IMR-90 (cell line): ENCODE results near the gene LIPJ. TPM values are rescaled to one million over a fixed set of nuclear protein-coding genes. Genes with fewer than 3 reads are reported as not detected.

Experiments
- ATAC-seq: fragments of 200-7000 bp; cut with Tn5 transposase; 2 replicates; pipeline ENCODE4 v1.9.1; 2020; ENCODE audit warnings: low read depth, mild to moderate bottlenecking, moderate library complexity
- BruUV-seq: library from RNA; stranded (reverse); fragments of 400-500 nt; replicated peaks from 2 replicates; lab custom pipeline; 2021; lab: Mats Ljungman, UMichigan
- CTCF ChIA-PET: fragments of 300-600 bp; formaldehyde crosslinking; extraction: SDS; loops from one replicate; lab custom pipeline; 2021; ENCODE audit warnings: antibody characterized with exemption; lab: Yijun Ruan, JAX
- POLR2A ChIA-PET: fragments of 300-600 bp; sonication (Branson Sonifier 250); formaldehyde crosslinking; loops from one replicate; lab custom pipeline; 2022; ENCODE audit warnings: antibody characterized with exemption; ENCODE audit not compliant: unreplicated experiment; lab: Charles Lee
- DNase-seq: peaks from one replicate; pipeline ENCODE4 v3.0.0; 2013
- H2AFZ ChIP-seq: replicated peaks from 2 replicates; pipeline ENCODE3; 2013; ENCODE audit warnings: low read length, mild to moderate bottlenecking; ENCODE audit not compliant: poor library complexity
- H2AK5ac ChIP-seq: 2 replicates; pipeline ENCODE4 v1.6.1; 2013; ENCODE audit warnings: low read depth, low read length, inconsistent platforms
- H2AK9ac ChIP-seq: replicated peaks from 2 replicates; pipeline ENCODE3; 2013; ENCODE audit warnings: mild to moderate bottlenecking, low read depth, low read length, moderate library complexity; ENCODE audit not compliant: poor library complexity
- H2BK120ac ChIP-seq: 2 replicates; pipeline ENCODE4 v1.6.1; 2013; ENCODE audit warnings: low read depth, low read length, inconsistent platforms
- H2BK15ac ChIP-seq: 3 replicates; pipeline ENCODE4 v1.6.1; 2013; ENCODE audit warnings: low read depth, low read length, inconsistent platforms
- H2BK20ac ChIP-seq: 2 replicates; pipeline ENCODE4 v1.6.1; 2013; ENCODE audit warnings: low read depth, mild to moderate bottlenecking, inconsistent platforms, low read length, moderate library complexity
- H2BK5ac ChIP-seq: 2 replicates; pipeline ENCODE4 v1.6.1; 2013; ENCODE audit warnings: mild to moderate bottlenecking, low read depth, low read length, inconsistent platforms; ENCODE audit not compliant: poor library complexity, severe bottlenecking
- H3K14ac ChIP-seq: replicated peaks from 2 replicates; pipeline ENCODE4 v1.6.1; 2013; ENCODE audit warnings: low read depth, low read length, inconsistent platforms
- H3K18ac ChIP-seq: 2 replicates; pipeline ENCODE4 v1.6.1; 2013; ENCODE audit warnings: low read depth, low read length, control low read depth
- H3K23ac ChIP-seq: 2 replicates; pipeline ENCODE4 v1.6.1; 2013; ENCODE audit warnings: low read depth, low read length, inconsistent platforms
- H3K27ac ChIP-seq: 2 replicates; pipeline ENCODE4 v1.5.1; 2013; ENCODE audit warnings: mild to moderate bottlenecking, control low read depth, low read length; ENCODE audit not compliant: insufficient read depth
- H3K27me3 ChIP-seq: 2 replicates; pipeline ENCODE4 v1.6.1; 2013; ENCODE audit warnings: low read length; ENCODE audit not compliant: control insufficient read depth, insufficient read depth
- H3K36me3 ChIP-seq: 2 replicates; pipeline ENCODE4 v1.6.1; 2013; ENCODE audit warnings: low read length, mixed read lengths; ENCODE audit not compliant: control insufficient read depth, insufficient read depth
- H3K4ac ChIP-seq: 2 replicates; pipeline ENCODE4 v1.6.1; 2013; ENCODE audit warnings: low read depth, low read length, inconsistent platforms
- H3K4me1 ChIP-seq: 2 replicates; pipeline ENCODE4 v1.6.1; 2013; ENCODE audit warnings: low read length, mixed read lengths; ENCODE audit not compliant: control insufficient read depth, insufficient read depth
- H3K4me2 ChIP-seq: 2 replicates; pipeline ENCODE4 v1.6.1; 2013; ENCODE audit warnings: low read depth, mild to moderate bottlenecking, control low read depth, low read length, moderate library complexity
- H3K4me3 ChIP-seq: 2 replicates; pipeline ENCODE4 v1.5.1; 2013; ENCODE audit warnings: low read depth, mild to moderate bottlenecking, control low read depth, low read length, moderate library complexity; ENCODE audit not compliant: insufficient read depth
- H3K56ac ChIP-seq: 2 replicates; pipeline ENCODE4 v1.6.1; 2013; ENCODE audit warnings: low read length, inconsistent platforms; ENCODE audit not compliant: insufficient read depth; ENCODE audit errors: extremely low read depth
- H3K79me1 ChIP-seq, 2 experiments: 2 replicates each; pipeline ENCODE4 v1.6.1; 2013; ENCODE audit warnings: low read length in 2 of 2, inconsistent platforms in 1 of 2, low read depth in 1 of 2
- H3K9ac ChIP-seq: 2 replicates; pipeline ENCODE4 v1.6.1; 2013; ENCODE audit warnings: low read depth, low read length, control low read depth
- H3K9me1 ChIP-seq: 2 replicates; pipeline ENCODE4 v1.6.1; 2013; ENCODE audit warnings: low read length, inconsistent platforms; ENCODE audit not compliant: insufficient read depth
- H3K9me3 ChIP-seq: 2 replicates; pipeline ENCODE4 v1.6.1; 2013; ENCODE audit warnings: low read length; ENCODE audit not compliant: control insufficient read depth, insufficient read depth
- H4K20me1 ChIP-seq: 2 replicates; pipeline ENCODE4 v1.6.1; 2013; ENCODE audit warnings: low read length, inconsistent platforms; ENCODE audit not compliant: insufficient read depth
- H4K5ac ChIP-seq: 2 replicates; pipeline ENCODE4 v1.6.1; 2013; ENCODE audit warnings: mild to moderate bottlenecking, low read depth, low read length, control low read depth
- H4K8ac ChIP-seq, 2 experiments: 2 replicates each; pipeline ENCODE4 v1.6.1; 2013; ENCODE audit warnings: low read depth in 2 of 2, low read length in 2 of 2, control low read depth in 1 of 2, inconsistent platforms in 1 of 2
- H4K91ac ChIP-seq: 2 replicates; pipeline ENCODE4 v1.6.1; 2013; ENCODE audit warnings: low read depth, low read length, inconsistent platforms; ENCODE audit not compliant: insufficient read depth
- BHLHE40 ChIP-seq: fragments of 150-350 bp; IDR thresholded peaks from 2 replicates; pipeline ENCODE4 v1.6.1; 2016; ENCODE audit warnings: mild to moderate bottlenecking, low read depth, low read length
- FOS ChIP-seq: fragments of 150-350 bp; IDR thresholded peaks from 2 replicates; pipeline ENCODE4 v1.6.1; 2016; ENCODE audit warnings: low read depth, low read length
- MXI1 ChIP-seq: IDR thresholded peaks from 2 replicates; pipeline ENCODE4 v1.6.1; 2012; ENCODE audit warnings: low read depth, mild to moderate bottlenecking, low read length, moderate library complexity, borderline replicate concordance
- NFE2L2 ChIP-seq: fragments of 150-350 bp; IDR thresholded peaks from 2 replicates; pipeline ENCODE4 v1.6.1; 2016; ENCODE audit warnings: low read depth, mild to moderate bottlenecking, low read length
- POLR2A ChIP-seq: IDR thresholded peaks from 2 replicates; pipeline ENCODE4 v1.6.1; 2012; ENCODE audit warnings: mild to moderate bottlenecking, low read depth, low read length
- RAD21 ChIP-seq: IDR thresholded peaks from 2 replicates; pipeline ENCODE4 v1.6.1; 2012; ENCODE audit warnings: low read length, improper control_type of control experiment
- RCOR1 ChIP-seq: IDR thresholded peaks from 2 replicates; pipeline ENCODE4 v1.6.1; 2012; ENCODE audit warnings: mild to moderate bottlenecking, low read length, improper control_type of control experiment; ENCODE audit not compliant: insufficient replicate concordance
- RFX5 ChIP-seq: IDR thresholded peaks from 2 replicates; pipeline ENCODE4 v1.8.0; 2012; ENCODE audit warnings: low read depth, mild to moderate bottlenecking, low read length, moderate library complexity
- SMC3 ChIP-seq: fragments of 150-350 bp; IDR thresholded peaks from 2 replicates; pipeline ENCODE4 v1.6.1; 2016; ENCODE audit warnings: low read depth, mild to moderate bottlenecking, antibody characterized with exemption, low read length, moderate library complexity
- WGBS, 2 experiments: methylation state at CpG; one replicate each; pipeline versions ENCODE4 v1.1.5 to v1.1.7; 2013; ENCODE audit warnings: missing lambda C conversion rate in 2 of 2; ENCODE audit not compliant: insufficient read length in 1 of 2; ENCODE audit errors: extremely low coverage in 2 of 2; 5-methylcytosine and 5-hydroxymethylcytosine counted together
- dilution Hi-C: fragments of 300-500 bp; cut with HindIII; formaldehyde crosslinking; loops from one replicate; pipeline ENCODE4 v1.14.3; 2018; ENCODE audit warnings: low sequenced_read_pairs; ENCODE audit not compliant: unreplicated experiment
- in situ Hi-C: fragments of 300-500 bp; cut with MboI; formaldehyde crosslinking; loops from 3 replicates; pipeline ENCODE4 v1.14.3; 2019; ENCODE audit warnings: low sequenced_read_pairs, inconsistent platforms, mixed read lengths
- intact Hi-C: fragments of 100-400 bp; cut with micrococcal nuclease; formaldehyde crosslinking; loops from 2 replicates; pipeline ENCODE4 v1.10.0; 2022
- polyA plus RNA-seq, 3 experiments: library from polyadenylated mRNA; depleted of rRNA; stranded (reverse); fragments of >200 nt; gene quantifications; 2 replicates each; pipeline ENCODE4 v1.2.3, GENCODE V29; 2012; ENCODE audit warnings: low replicate concordance in 1 of 3
- total RNA-seq: library from RNA; depleted of rRNA; stranded (reverse); fragments of >200 nt; gene quantifications from 2 replicates; pipeline ENCODE4 v1.2.3, GENCODE V29; 2012
- TF ChIP-seq, protein P1 (sequence below): conservative IDR thresholded peaks from 2 replicates; pipeline ENCODE4 v1.5.1; 2012; ENCODE audit warnings: mild to moderate bottlenecking, low read depth, low read length, improper control_type of control experiment
- TF ChIP-seq, protein P2 (sequence below): fragments of 150-350 bp; IDR thresholded peaks from 2 replicates; pipeline ENCODE4 v1.6.1; 2017; ENCODE audit warnings: mild to moderate bottlenecking, antibody characterized with exemption, low read length, low read depth

The LIPJ gene
- total and polyA plus RNA-seq, 2 of the 4 experiments (the other 2 are of a cell fraction), result not detected

DNA sequence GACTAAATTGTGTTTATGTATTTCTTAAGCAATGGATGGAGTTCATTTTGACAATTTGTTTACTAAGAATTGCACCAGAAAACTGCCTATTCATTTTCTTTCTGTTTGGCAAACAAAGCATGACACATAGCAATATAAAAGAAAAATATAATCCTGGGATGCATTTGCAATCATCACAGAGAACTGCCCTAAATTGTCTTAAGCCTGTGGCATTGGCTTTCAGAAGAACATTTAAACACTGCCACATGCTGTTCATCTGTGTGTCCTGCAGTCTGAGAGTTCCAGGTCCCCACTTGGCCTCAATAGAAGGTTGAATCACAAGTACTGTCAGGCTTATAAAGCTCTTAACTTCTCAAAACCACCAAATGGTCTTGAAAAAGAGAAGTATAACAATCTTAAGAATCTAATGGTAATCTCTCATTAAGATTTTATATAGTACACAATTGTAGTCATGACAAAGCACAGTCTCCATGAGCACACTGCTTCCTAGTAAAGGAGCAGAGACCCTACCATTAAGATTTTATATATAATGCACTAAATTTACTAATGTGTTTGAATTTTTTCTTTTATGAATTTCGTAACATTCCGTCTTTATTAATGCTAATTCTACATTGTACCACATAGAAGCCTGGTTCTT is 33.3 kb upstream of the LIPJ start:
- Histone ChIP-seq H3K4me2 (no peak overlapping the region), H2BK120ac (no peak overlapping the region), H3K79me1 (no peaks in the 10 kb centered on the region), H3K23ac (no peak overlapping the region), H4K8ac (no peak overlapping the region), H3K56ac (no peak overlapping the region), H3K9me3 (no peaks in the 10 kb centered on the region; the same call in 1 of the 2 replicates), H2BK5ac (no peak overlapping the region), H3K4me3 (no peak overlapping the region), H3K18ac (no peak overlapping the region), H2AK9ac (no peak overlapping the region), H3K9ac (no peak overlapping the region), H3K9me1 (no peaks in the 10 kb centered on the region), H3K27ac (no peak overlapping the region), H4K5ac (no peak overlapping the region), H2AK5ac (no peak overlapping the region), H3K27me3 (no peaks in the 10 kb centered on the region), H3K36me3 (no peaks in the 10 kb centered on the region), H3K14ac (no peak overlapping the region), H2BK20ac (no peak overlapping the region), H2AFZ (no peak overlapping the region), H3K4me1 (no peaks in the 10 kb centered on the region; the same call in 1 of the 2 replicates), H2BK15ac (no peak overlapping the region), H4K20me1 (no peaks in the 10 kb centered on the region), H4K91ac (no peak overlapping the region), H3K4ac (no peak overlapping the region)
- DNase-seq (peak; percentile 84), ATAC-seq (peak; percentile 96)
- no CpG with 5 or more reads among the region's 2 CpGs for WGBS, 2 experiments
- ChIA-PET CTCF (interaction anchor here (0.9 kb wide), 1 partner anchor 30 kb away, joined by 4 read pairs; the partner anchor contains the start of gene RNLS), POLR2A (no interaction called here)
- no TSS peak for BruUV-seq
- TF ChIP-seq RAD21 (peak; percentile 88), RCOR1 (no peak), POLR2A (no peak), SMC3 (peak; percentile 78), FOS (no peak), MXI1 (no peak), BHLHE40 (no peak), NFE2L2 (no peak), RFX5 (no peak)
- TF ChIP-seq, protein P1, sequence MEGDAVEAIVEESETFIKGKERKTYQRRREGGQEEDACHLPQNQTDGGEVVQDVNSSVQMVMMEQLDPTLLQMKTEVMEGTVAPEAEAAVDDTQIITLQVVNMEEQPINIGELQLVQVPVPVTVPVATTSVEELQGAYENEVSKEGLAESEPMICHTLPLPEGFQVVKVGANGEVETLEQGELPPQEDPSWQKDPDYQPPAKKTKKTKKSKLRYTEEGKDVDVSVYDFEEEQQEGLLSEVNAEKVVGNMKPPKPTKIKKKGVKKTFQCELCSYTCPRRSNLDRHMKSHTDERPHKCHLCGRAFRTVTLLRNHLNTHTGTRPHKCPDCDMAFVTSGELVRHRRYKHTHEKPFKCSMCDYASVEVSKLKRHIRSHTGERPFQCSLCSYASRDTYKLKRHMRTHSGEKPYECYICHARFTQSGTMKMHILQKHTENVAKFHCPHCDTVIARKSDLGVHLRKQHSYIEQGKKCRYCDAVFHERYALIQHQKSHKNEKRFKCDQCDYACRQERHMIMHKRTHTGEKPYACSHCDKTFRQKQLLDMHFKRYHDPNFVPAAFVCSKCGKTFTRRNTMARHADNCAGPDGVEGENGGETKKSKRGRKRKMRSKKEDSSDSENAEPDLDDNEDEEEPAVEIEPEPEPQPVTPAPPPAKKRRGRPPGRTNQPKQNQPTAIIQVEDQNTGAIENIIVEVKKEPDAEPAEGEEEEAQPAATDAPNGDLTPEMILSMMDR, result peak; percentile 79
- TF ChIP-seq, protein P2, sequence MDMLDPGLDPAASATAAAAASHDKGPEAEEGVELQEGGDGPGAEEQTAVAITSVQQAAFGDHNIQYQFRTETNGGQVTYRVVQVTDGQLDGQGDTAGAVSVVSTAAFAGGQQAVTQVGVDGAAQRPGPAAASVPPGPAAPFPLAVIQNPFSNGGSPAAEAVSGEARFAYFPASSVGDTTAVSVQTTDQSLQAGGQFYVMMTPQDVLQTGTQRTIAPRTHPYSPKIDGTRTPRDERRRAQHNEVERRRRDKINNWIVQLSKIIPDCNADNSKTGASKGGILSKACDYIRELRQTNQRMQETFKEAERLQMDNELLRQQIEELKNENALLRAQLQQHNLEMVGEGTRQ, result no peak
- dilution Hi-C loops, result no loop called here
- intact Hi-C loops, result loop anchor here (1.0 to 10.0 kb wide), 7 partner anchors 151 to 896 kb away; no protein-coding TSS in a partner anchor
- in situ Hi-C loops, result loop anchor here (5.0 kb wide), 1 partner anchor 696 kb away; no protein-coding TSS in a partner anchor
